Aorta (tissue), 5 donors: Measurements from ENCODE around the gene CDIP1. TPM values are rescaled to one million over a fixed set of nuclear protein-coding genes. Genes with fewer than 3 reads are reported as not detected.

ENCODE experiments used
- ATAC-seq: fragments of 200-7000 bp; cut with Tn5 transposase; one replicate; pipeline ENCODE4 v1.9.1; 2022; ENCODE audit warnings: moderate library complexity; ENCODE audit not compliant: low FRiP score
- DNase-seq, 2 donors: peaks; one replicate each; pipeline ENCODE4 v3.0.0-alpha.2; 2020
- H3K27ac ChIP-seq, 2 donors: one replicate each; pipeline ENCODE4 v1.5.1; 2013; ENCODE audit warnings: low read length in 2 of 2, mild to moderate bottlenecking in 2 of 2, moderate library complexity in 2 of 2, control low read depth in 1 of 2, inconsistent platforms in 1 of 2, low read depth in 1 of 2
- H3K27me3 ChIP-seq, 2 donors: one replicate each; pipeline ENCODE4 v1.6.1; 2013; ENCODE audit warnings: control low read depth in 1 of 2, low read length in 1 of 2, mild to moderate bottlenecking in 1 of 2, moderate library complexity in 1 of 2; ENCODE audit not compliant: insufficient read depth in 2 of 2, control insufficient read depth in 1 of 2
- H3K36me3 ChIP-seq, 2 donors: one replicate each; pipeline ENCODE4 v1.6.1; 2013; ENCODE audit warnings: control low read depth in 1 of 2, low read length in 1 of 2, mild to moderate bottlenecking in 1 of 2; ENCODE audit not compliant: insufficient read depth in 2 of 2, control insufficient read depth in 1 of 2
- H3K4me1 ChIP-seq, 2 donors: one replicate each; pipeline ENCODE4 v1.6.1; 2013; ENCODE audit warnings: low read length in 2 of 2, control low read depth in 1 of 2, mild to moderate bottlenecking in 1 of 2, moderate library complexity in 1 of 2; ENCODE audit not compliant: insufficient read depth in 2 of 2, control insufficient read depth in 1 of 2
- H3K4me3 ChIP-seq, 2 donors: one replicate each; pipeline ENCODE4 v1.5.1; 2013; ENCODE audit warnings: low read length in 2 of 2, control low read depth in 1 of 2, mild to moderate bottlenecking in 1 of 2
- H3K9me3 ChIP-seq: one replicate; pipeline ENCODE4 v1.6.1; 2013; ENCODE audit warnings: mild to moderate bottlenecking, low read length; ENCODE audit not compliant: control insufficient read depth
- WGBS, 2 donors: extraction: QIAGEN DNeasy Blood & Tissue Kit; methylation state at CpG; one replicate each; pipeline ENCODE4 v1.1.7; 2013; 5-methylcytosine and 5-hydroxymethylcytosine counted together
- intact Hi-C, 2 donors: fragments of 100-400 bp; cut with DNase I; formaldehyde crosslinking; loops; one replicate each; pipeline versions ENCODE4 v1.14.2 to v1.15.0; 2022
- polyA plus RNA-seq, 2 donors: library from polyadenylated mRNA; stranded (reverse); fragments of 200-250 nt; gene quantifications; one replicate each; pipeline ENCODE4 v1.2.3, GENCODE V29; 2013
- total RNA-seq, 2 donors: library from RNA; stranded (reverse); fragmentation: NEBNext Ultra II Directional; extraction: Animal tissue kit (Norgen Biotek cat#: 25700); gene quantifications; one replicate each; pipeline ENCODE4 v1.2.1, GENCODE V29; 2021
- donor health status: healthy with polysubstance abuse.
- donor health status: Bipolar disorder and iron deficiency.
- donor health status: DM: no; HTN: no; CAD: no.
- donor health status: DM: no; HTN: no; CAD: no.
- donor health status: DM: yes; HTN: yes; CAD: no.

CDIP1 gene
- total and polyA plus RNA-seq, 4 donors: 12.5 to 34.7 (median 21.0) TPM

- whole genome bisulfite sequencing, 2 donors: 33 to 40% methylated on average over 2 of the region's 2 CpGs
- intact Hi-C loops: loop anchor here in 1 of 2 donors (5.0 kb wide), 1 partner anchor 59 kb away; the partner anchor contains the start of gene CDIP1
- Histone ChIP-seq H3K4me1 (no peaks in the 10 kb centered on the region), H3K27ac (no peak overlapping the region), H3K9me3 (no peaks in the 10 kb centered on the region), H3K27me3 (no peaks in the 10 kb centered on the region), H3K4me3 (no peak overlapping the region), H3K36me3 (peaks cover 0 to 2% of the 10 kb centered on the region in 2 donors)
- ATAC-seq (no peak), DNase-seq (no peak)
These were observed 60.6 kb downstream of the CDIP1 start for GRCh38 chr16:4477966-4478365.

DNA sequence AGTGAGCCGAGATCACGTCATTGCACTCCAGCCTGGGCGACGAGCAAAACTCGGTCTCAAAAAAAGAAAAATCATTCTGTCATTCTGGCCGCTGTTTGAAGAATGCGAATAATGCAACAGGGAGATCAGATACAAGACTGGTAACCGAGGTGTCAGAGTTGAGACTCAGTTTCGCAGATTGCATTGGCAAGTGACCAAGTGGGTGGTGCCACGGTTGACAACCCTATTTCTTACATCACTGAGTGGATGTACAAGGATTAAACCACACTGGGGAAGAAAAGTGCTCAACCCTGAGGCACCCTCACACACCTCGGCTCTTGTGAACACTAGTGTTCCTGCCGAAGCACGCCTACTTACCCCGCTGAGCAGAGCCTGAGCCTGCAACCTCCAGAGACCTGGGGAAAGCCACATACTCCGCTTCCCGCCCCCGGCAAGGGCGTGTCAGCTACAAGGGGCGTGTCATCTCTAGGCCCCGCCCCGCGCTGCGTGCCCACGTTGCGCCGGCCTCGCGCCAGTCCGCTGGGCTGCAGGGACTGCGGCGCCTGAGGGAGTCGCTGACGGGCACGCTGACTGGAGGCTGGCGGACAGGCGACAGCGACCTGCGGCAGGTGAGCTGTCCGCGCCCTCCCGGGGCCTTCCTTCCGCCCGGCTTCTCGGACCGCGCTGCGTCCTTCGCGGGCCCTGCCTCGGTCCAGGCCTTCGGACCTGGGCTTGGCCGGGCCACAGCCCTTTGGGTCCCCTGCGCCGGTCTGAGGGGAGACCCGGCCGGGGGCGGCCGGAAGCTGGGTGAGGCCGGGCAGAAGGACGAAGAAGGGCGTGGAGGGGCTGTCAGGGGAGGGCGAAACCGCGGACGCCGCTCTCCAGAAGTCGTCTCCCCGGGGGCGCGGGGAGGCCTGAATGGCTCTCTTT lies 62.4 kb downstream of the CDIP1 start, which contains the start of gene HMOX2:
Gene HMOX2, plus strand, starts transcription at position 519 of the 909 bp plus-strand sequence. CDS start 29,127 bp downstream, outside the sequence.
- intact Hi-C loops: loop anchor here in 1 of 2 donors (5.0 kb wide), 1 partner anchor 61 kb away; the partner anchor contains the start of gene CDIP1
- no peaks in the 10 kb centered on the region for H3K36me3 ChIP-seq
- H3K27ac ChIP-seq: no peak within 1 kb of the TSS
- 5 to 6% methylated on average over 56 to 70 of the region's 70 CpGs for WGBS, 2 donors
- no peaks in the 10 kb centered on the region for H3K9me3 ChIP-seq
- DNase-seq (peak; percentile 94 to 96), ATAC-seq (peak; percentile 96)
- no peaks in the 10 kb centered on the region for H3K4me1 ChIP-seq
- peak within 1 kb of the TSS; percentile 56 to 69 for H3K4me3 ChIP-seq
- H3K27me3 ChIP-seq: no peaks in the 10 kb centered on the region

- 2% methylated on average over 45 to 60 of the region's 60 CpGs for WGBS, 2 donors
- peak within 1 kb of the TSS in 1 of 2 donors; percentile 45 for H3K27ac ChIP-seq
- H3K4me3 ChIP-seq: peak within 1 kb of the TSS; percentile 52 to 72
- H3K27me3 ChIP-seq: no peaks in the 10 kb centered on the region
- no peaks in the 10 kb centered on the region for H3K36me3 ChIP-seq
- DNase-seq (peak; percentile 93 to 96), ATAC-seq (peak; percentile 86)
- H3K4me1 ChIP-seq: no peaks in the 10 kb centered on the region
- H3K9me3 ChIP-seq: no peaks in the 10 kb centered on the region
- intact Hi-C loops: no loop called here
These were observed 64.2 kb downstream of the CDIP1 start, which contains the start of gene NMRAL1 for GRCh38 chr16:4474192-4474961. Gene NMRAL1, minus strand, starts transcription at chr16:4474625. Its CDS starts 493 bp downstream, at chr16:4474132.

- Histone ChIP-seq H3K4me3 (no peak overlapping the region), H3K4me1 (no peaks in the 10 kb centered on the region), H3K9me3 (no peaks in the 10 kb centered on the region), H3K27me3 (no peaks in the 10 kb centered on the region), H3K27ac (no peak overlapping the region), H3K36me3 (no peaks in the 10 kb centered on the region)
- 64 to 70% methylated on average over 4 of the region's 4 CpGs for WGBS, 2 donors
- ATAC-seq (no peak), DNase-seq (no peak)
- intact Hi-C loops: no loop called here
These were observed 65.7 kb downstream of the CDIP1 start for GRCh38 chr16:4472880-4473279.

GRCh38 chr16:4471869-4472268 lies 66.7 kb downstream of the CDIP1 start:
- ATAC-seq (no peak), DNase-seq (no peak)
- intact Hi-C loops: no loop called here
- no peaks in the 10 kb centered on the region for H3K4me1 ChIP-seq
- H3K9me3 ChIP-seq: no peaks in the 10 kb centered on the region
- no peak overlapping the region for H3K4me3 ChIP-seq
- no peaks in the 10 kb centered on the region for H3K27me3 ChIP-seq
- WGBS, 2 donors: 90 to 93% methylated on average over 5 of the region's 5 CpGs
- no peaks in the 10 kb centered on the region for H3K36me3 ChIP-seq
- no peak overlapping the region for H3K27ac ChIP-seq

DNA sequence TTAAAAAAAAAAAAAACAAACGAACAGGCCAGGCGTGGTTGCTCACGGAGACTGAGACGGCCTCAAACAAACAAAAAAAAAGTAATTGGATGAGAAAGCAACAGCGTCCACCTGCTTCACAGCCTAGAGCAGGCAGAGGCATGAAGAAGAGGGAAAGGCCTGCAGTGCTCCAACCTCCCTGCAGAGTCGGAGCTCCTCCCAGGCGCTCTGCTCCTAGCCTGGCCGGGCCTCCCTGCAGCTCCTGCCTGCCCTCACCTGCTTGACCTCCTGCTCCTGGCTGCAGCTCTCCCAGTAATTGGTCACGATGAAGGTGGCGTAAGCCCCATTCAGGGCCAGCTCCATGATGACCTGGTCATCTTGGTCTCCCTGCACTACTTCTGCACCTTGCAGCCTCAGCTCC lies 69.6 kb downstream of the CDIP1 start:
- no peaks in the 10 kb centered on the region for H3K36me3 ChIP-seq
- H3K27ac ChIP-seq: no peak overlapping the region
- no peak overlapping the region for H3K4me3 ChIP-seq
- WGBS, 2 donors: 89 to 90% methylated on average over 10 of the region's 10 CpGs
- intact Hi-C loops: no loop called here
- no peak for DNase-seq
- H3K9me3 ChIP-seq: no peaks in the 10 kb centered on the region
- no peaks in the 10 kb centered on the region for H3K27me3 ChIP-seq
- H3K4me1 ChIP-seq: no peaks in the 10 kb centered on the region
- no peak for ATAC-seq

GRCh38 chr16:4467916-4468315 lies 70.7 kb downstream of the CDIP1 start:
- H3K4me1 ChIP-seq: no peaks in the 10 kb centered on the region
- no peaks in the 10 kb centered on the region for H3K27me3 ChIP-seq
- H3K9me3 ChIP-seq: no peaks in the 10 kb centered on the region
- no peak overlapping the region for H3K27ac ChIP-seq
- ATAC-seq (no peak), DNase-seq (no peak)
- H3K36me3 ChIP-seq: no peaks in the 10 kb centered on the region
- WGBS, 2 donors: 96% methylated on average over 16 of the region's 16 CpGs
- intact Hi-C loops: no loop called here
- no peak overlapping the region for H3K4me3 ChIP-seq

- H3K27ac ChIP-seq: no peak overlapping the region
- no peak overlapping the region for H3K4me3 ChIP-seq
- H3K27me3 ChIP-seq: no peaks in the 10 kb centered on the region
- peak in 1 of 2 donors; percentile 66 for DNase-seq
- H3K9me3 ChIP-seq: no peaks in the 10 kb centered on the region
- ATAC-seq: no peak
- WGBS, 2 donors: 81 to 87% methylated on average over 32 of the region's 32 CpGs
- H3K36me3 ChIP-seq: no peaks in the 10 kb centered on the region
- no peaks in the 10 kb centered on the region for H3K4me1 ChIP-seq
- intact Hi-C loops: no loop called here
These were observed 72.4 kb downstream of the CDIP1 start for GRCh38 chr16:4465977-4466779.
